ENCODE data around the gene SUGP1. TPM values are rescaled to one million over a fixed set of nuclear protein-coding genes. Genes with fewer than 3 reads are reported as not detected.

Gene SUGP1
- polyA plus RNA-seq, 1 of the 3 experiments (the other 2 are of a cell fraction), result 43.2 TPM

- TF ChIP-seq REST (IDR thresholded peaks at IDR 0.05; ENCODE audit: low read depth, low read length) (no peak), EP300 (IDR thresholded peaks at IDR 0.05; ENCODE audit: borderline replicate concordance in 1 of 2, low read depth in 1 of 2, low read length in 1 of 2) (no peak), TCF12 (IDR thresholded peaks at IDR 0.05) (no peak), MXI1 (IDR thresholded peaks at IDR 0.05; ENCODE audit: low read depth, low read length) (no peak), IRF3 (IDR thresholded peaks at IDR 0.05; ENCODE audit: low read depth, low read length) (no peak), GATA2 (CRISPR knock-in tag; IDR thresholded peaks at IDR 0.05) (no peak), RXRA (IDR thresholded peaks at IDR 0.05; ENCODE audit: borderline replicate concordance, low read depth) (no peak), GABPA (IDR thresholded peaks at IDR 0.05; ENCODE audit: low read depth) (no peak)
- TF ChIP-seq, protein P1, sequence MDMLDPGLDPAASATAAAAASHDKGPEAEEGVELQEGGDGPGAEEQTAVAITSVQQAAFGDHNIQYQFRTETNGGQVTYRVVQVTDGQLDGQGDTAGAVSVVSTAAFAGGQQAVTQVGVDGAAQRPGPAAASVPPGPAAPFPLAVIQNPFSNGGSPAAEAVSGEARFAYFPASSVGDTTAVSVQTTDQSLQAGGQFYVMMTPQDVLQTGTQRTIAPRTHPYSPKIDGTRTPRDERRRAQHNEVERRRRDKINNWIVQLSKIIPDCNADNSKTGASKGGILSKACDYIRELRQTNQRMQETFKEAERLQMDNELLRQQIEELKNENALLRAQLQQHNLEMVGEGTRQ (IDR thresholded peaks at IDR 0.05; ENCODE audit: borderline replicate concordance, low read depth, low read length), result no peak
These were observed 93.1 kb downstream of the SUGP1 start (continued) for GRCh38 chr19:19227217-19227616.

DNA sequence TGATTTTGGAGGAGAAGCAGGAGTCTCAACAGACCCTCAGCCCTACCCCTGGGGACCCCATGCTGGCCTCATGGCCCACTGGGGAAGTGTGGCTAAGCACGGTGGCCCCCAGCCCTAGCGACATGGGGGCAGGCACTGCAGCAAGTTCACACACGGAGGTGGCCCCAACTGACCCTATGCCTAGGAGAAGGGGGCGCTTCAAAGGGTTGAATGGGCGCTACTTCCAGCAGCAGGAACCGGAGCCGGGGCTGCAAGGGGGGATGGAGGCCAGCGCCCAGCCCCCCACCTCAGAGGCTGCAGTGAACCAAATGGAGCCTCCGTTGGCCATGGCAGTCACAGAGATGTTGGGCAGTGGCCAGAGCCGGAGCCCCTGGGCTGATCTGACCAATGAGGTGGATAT, 93.6 kb downstream of the SUGP1 start:
- H3K27ac ChIP-seq (ENCODE audit: low read depth in 2 of 2, low read length in 1 of 2), result no peak overlapping the region
- no peaks in the 10 kb centered on the region for H4K20me1 ChIP-seq (ENCODE audit: insufficient read depth)
- H3K4me1 ChIP-seq (ENCODE audit: control insufficient read depth in 1 of 2, insufficient read depth in 2 of 2, low read depth in 1 of 2, low read length in 1 of 2), result no peaks in the 10 kb centered on the region
- H3K27me3 ChIP-seq (ENCODE audit: insufficient read depth), result no peaks in the 10 kb centered on the region
- no peaks in the 10 kb centered on the region for H3K9me2 ChIP-seq
- no peaks in the 10 kb centered on the region for H3F3A ChIP-seq (replicated peaks; ENCODE audit: insufficient read depth)
- H3K4me3 ChIP-seq (ENCODE audit: low read depth in 2 of 2, low read length in 1 of 2), result no peak overlapping the region
- H2AFZ ChIP-seq (ENCODE audit: low read depth), result no peak overlapping the region
- no peak overlapping the region for H3K9ac ChIP-seq
- WGBS (ENCODE audit: low lambda C conversion rate), result 42% methylated on average over 4 of the region's 10 CpGs
- H3K36me3 ChIP-seq (replicated peaks in 1 of 2; ENCODE audit: control insufficient read depth in 1 of 2, insufficient read depth in 2 of 2, low read length in 1 of 2), result no peaks in the 10 kb centered on the region
- H3K9me3 ChIP-seq, result no peaks in the 10 kb centered on the region
- no peaks in the 10 kb centered on the region for H3K79me2 ChIP-seq (ENCODE audit: insufficient read depth)
- POLR2A ChIA-PET, result no interaction called here
- CTCF ChIA-PET, result interaction anchor here (0.9 kb wide), 2 partner anchors 10 to 52 kb away, joined by 3 to 4 read pairs; no protein-coding TSS in a partner anchor
- DNase-seq, result no peak
- no peak overlapping the region for H3K4me2 ChIP-seq
- TF ChIP-seq JUND (IDR thresholded peaks at IDR 0.05) (no peak), CHD2 (IDR thresholded peaks at IDR 0.05; ENCODE audit: low read length, partially characterized antibody) (no peak), ZBTB33 (IDR thresholded peaks at IDR 0.05; ENCODE audit: borderline replicate concordance, low read depth) (no peak), FOXJ3 (CRISPR knock-in tag; IDR thresholded peaks at IDR 0.05) (no peak), TEAD4 (IDR thresholded peaks at IDR 0.05; ENCODE audit: borderline replicate concordance, insufficient read depth) (no peak), RAD21 (IDR thresholded peaks at IDR 0.05; ENCODE audit: low read length) (no peak), NRF1 (IDR thresholded peaks at IDR 0.05; ENCODE audit: low read depth, low read length) (no peak), SIN3A (IDR thresholded peaks at IDR 0.05; ENCODE audit: borderline replicate concordance, low read depth, low read length) (no peak), FOXM1 (IDR thresholded peaks at IDR 0.05; ENCODE audit: low read depth) (no peak), REST (IDR thresholded peaks at IDR 0.05; ENCODE audit: low read depth, low read length) (no peak)
